ENCODE measurements around the gene BACE1.

DNA sequence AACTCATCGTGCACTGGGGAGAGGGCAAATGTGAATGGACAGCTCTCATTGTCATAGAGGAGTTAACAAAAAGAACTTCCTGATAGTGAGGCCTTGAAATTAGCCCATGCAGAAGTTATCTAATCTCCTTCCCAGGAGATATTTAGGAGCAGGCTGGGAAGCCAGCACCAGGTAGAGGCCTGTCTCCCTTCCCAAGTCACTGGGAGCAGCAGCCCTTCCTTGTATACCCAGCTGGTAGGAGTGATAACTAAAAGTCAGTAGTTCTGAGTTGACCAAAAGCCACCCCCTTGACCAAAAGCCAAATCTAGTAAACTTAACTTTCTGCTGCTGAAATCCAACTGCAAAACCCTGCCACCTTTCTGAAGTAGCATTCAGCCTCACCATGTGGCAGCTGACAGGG lies 26.3 kb downstream of the BACE1 start:
- TF ChIP-seq, protein P1, sequence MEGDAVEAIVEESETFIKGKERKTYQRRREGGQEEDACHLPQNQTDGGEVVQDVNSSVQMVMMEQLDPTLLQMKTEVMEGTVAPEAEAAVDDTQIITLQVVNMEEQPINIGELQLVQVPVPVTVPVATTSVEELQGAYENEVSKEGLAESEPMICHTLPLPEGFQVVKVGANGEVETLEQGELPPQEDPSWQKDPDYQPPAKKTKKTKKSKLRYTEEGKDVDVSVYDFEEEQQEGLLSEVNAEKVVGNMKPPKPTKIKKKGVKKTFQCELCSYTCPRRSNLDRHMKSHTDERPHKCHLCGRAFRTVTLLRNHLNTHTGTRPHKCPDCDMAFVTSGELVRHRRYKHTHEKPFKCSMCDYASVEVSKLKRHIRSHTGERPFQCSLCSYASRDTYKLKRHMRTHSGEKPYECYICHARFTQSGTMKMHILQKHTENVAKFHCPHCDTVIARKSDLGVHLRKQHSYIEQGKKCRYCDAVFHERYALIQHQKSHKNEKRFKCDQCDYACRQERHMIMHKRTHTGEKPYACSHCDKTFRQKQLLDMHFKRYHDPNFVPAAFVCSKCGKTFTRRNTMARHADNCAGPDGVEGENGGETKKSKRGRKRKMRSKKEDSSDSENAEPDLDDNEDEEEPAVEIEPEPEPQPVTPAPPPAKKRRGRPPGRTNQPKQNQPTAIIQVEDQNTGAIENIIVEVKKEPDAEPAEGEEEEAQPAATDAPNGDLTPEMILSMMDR (conservative IDR thresholded peaks at IDR 0.05 in 1 of 2, IDR thresholded peaks at IDR 0.05 in 1 of 2; ENCODE audit: extremely low read depth in 1 of 2, insufficient read depth in 1 of 2, low read depth in 1 of 2, low read length in 2 of 2) = no peak
- no peak for TF ChIP-seq EZH2 (IDR thresholded peaks at IDR 0.05; ENCODE audit: borderline replicate concordance, low read length)
